Bronchial epithelial cell (primary cell): Measurements from ENCODE around the gene C10orf67. TPM values are rescaled to one million over a fixed set of nuclear protein-coding genes. Genes with fewer than 3 reads are reported as not detected.
"Not testable (repeated sequence)": the region's sequence is repeated elsewhere in the genome, so short reads cannot be mapped to it uniquely, and the experiment has no call there.

Experiments
- DNase-seq: peaks from one replicate; pipeline ENCODE4 v3.0.0-alpha.2; 2010; ENCODE audit warnings: low read depth
- FAIRE-seq: peaks from 2 replicates; lab custom pipeline; 2011; peaks lifted over from hg19 to GRCh38; lab: Jason Lieb, UNC
- H3K27me3 ChIP-seq: 2 replicates; pipeline ENCODE4 v1.5.1; 2011; ENCODE audit warnings: low read length; ENCODE audit not compliant: control insufficient read depth, insufficient read depth
- H3K36me3 ChIP-seq: 2 replicates; pipeline ENCODE4 v1.5.1; 2011; ENCODE audit warnings: low read length; ENCODE audit not compliant: control insufficient read depth, insufficient read depth
- H3K4me3 ChIP-seq: 2 replicates; pipeline ENCODE4 v1.5.1; 2011; ENCODE audit warnings: mild to moderate bottlenecking, low read depth, low read length, control low read depth
- total RNA-seq: library from RNA; depleted of rRNA; stranded (reverse); fragments of >200 nt; gene quantifications from 2 replicates; pipeline ENCODE4 v1.2.1, GENCODE V29; 2014
- TF ChIP-seq, protein P1 (sequence below): IDR thresholded peaks from 2 replicates; pipeline ENCODE4 v1.5.1; 2011; ENCODE audit warnings: mild to moderate bottlenecking, moderate library complexity, low read length, control low read depth, inconsistent platforms; ENCODE audit not compliant: insufficient read depth, severe bottlenecking

Gene C10orf67
- total RNA-seq, 1 donor from 2014 or later: not detected

DNA sequence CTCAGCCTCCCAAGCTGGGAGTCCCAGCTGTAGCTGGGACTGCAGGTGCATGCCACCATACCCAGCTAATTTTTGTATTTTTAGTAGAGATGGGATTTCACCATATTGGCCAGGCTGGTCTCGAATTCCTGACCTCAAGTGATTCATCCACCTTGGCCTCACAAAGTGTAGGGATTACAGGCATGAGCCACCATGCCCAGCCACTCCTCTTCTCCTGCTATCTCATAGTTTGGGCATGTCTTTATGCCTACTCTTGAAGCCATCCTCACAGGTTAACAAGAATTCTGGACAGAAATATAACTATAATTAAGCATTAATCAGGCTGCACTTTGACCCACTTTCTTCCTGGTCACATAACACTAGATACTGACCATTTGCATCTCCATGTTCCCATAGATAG is 28.6 kb upstream of the C10orf67 start:
- DNase-seq: peak; percentile 90

DNA sequence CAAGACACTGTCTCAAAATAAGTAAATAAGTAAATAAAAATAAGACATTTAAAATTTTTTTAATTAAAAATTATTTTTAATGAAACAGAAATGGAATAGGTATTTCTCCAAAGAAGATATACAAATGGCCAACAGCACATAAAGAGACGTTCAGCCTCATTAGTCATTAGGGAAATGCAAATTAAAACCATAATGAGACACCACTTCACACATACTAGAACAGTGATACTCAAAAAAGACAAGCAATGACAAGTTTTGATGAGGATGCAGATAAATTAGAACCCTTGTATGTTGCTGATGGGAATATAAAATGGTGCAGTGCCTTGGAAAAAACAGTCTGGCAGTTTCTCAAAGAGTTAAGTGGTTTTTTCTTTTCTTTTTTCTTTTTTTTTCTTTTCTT is 26.5 kb upstream of the C10orf67 start:
- H3K27me3 ChIP-seq: no peaks in the 10 kb centered on the region
- H3K36me3 ChIP-seq: no peaks in the 10 kb centered on the region
- FAIRE-seq (no peak), DNase-seq (peak; percentile 79)
- TF ChIP-seq, protein P1, sequence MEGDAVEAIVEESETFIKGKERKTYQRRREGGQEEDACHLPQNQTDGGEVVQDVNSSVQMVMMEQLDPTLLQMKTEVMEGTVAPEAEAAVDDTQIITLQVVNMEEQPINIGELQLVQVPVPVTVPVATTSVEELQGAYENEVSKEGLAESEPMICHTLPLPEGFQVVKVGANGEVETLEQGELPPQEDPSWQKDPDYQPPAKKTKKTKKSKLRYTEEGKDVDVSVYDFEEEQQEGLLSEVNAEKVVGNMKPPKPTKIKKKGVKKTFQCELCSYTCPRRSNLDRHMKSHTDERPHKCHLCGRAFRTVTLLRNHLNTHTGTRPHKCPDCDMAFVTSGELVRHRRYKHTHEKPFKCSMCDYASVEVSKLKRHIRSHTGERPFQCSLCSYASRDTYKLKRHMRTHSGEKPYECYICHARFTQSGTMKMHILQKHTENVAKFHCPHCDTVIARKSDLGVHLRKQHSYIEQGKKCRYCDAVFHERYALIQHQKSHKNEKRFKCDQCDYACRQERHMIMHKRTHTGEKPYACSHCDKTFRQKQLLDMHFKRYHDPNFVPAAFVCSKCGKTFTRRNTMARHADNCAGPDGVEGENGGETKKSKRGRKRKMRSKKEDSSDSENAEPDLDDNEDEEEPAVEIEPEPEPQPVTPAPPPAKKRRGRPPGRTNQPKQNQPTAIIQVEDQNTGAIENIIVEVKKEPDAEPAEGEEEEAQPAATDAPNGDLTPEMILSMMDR: no peak
- no peak overlapping the region for H3K4me3 ChIP-seq

More for the DNA sequence above, 28.6 kb upstream of the C10orf67 start:
- Histone ChIP-seq H3K27me3 (no peaks in the 10 kb centered on the region), H3K36me3 (no peaks in the 10 kb centered on the region), H3K4me3 (no peak overlapping the region)
- no peak for FAIRE-seq
- TF ChIP-seq, protein P1: no peak

DNA sequence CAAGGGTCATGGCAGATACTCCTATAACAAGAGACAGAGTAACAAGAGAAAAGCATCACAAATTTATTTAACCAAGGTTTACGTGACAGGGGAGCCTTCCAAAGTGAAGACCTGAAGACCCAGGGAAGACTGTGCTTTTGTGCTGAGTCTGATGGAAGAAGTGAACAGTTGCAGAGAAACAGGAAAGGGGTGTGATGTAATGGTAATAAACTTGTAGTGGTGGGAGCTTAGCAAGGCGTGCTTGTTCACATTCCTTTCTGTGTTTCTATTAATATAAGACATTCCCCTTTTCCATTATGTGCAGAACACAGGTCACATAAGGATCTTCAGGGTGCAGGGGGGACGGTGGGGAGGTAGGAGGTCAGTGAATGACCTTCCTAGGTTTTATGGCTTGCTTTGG is 25.5 kb upstream of the C10orf67 start:
- H3K27me3 ChIP-seq: no peaks in the 10 kb centered on the region
- H3K36me3 ChIP-seq: no peaks in the 10 kb centered on the region
- TF ChIP-seq, protein P1: no peak
- peak; percentile 60 for DNase-seq
- FAIRE-seq: no peak
- no peak overlapping the region for H3K4me3 ChIP-seq

- FAIRE-seq (no peak), DNase-seq (no peak)
- no peak overlapping the region for H3K4me3 ChIP-seq
- TF ChIP-seq, protein P1: no peak
- no peaks in the 10 kb centered on the region for H3K27me3 ChIP-seq
- no peaks in the 10 kb centered on the region for H3K36me3 ChIP-seq
Measured at GRCh38 chr10:23368816-23369640, 24.4 kb upstream of the C10orf67 start.

GRCh38 chr10:23367896-23368595 is 23.4 kb upstream of the C10orf67 start:
- TF ChIP-seq, protein P1: no peak
- no peak for FAIRE-seq
- Histone ChIP-seq H3K36me3 (no peaks in the 10 kb centered on the region), H3K4me3 (no peak overlapping the region), H3K27me3 (no peaks in the 10 kb centered on the region)
- DNase-seq: no peak

- not testable (repeated sequence) for H3K27me3 ChIP-seq, H3K4me3 ChIP-seq, H3K36me3 ChIP-seq
- FAIRE-seq: peak; percentile 93
- peak; percentile 97 for DNase-seq
Measured at GRCh38 chr10:23365417-23366030, 20.9 kb upstream of the C10orf67 start.
